ENCODE measurements around the gene TTC27.

Gene TTC27

DNA sequence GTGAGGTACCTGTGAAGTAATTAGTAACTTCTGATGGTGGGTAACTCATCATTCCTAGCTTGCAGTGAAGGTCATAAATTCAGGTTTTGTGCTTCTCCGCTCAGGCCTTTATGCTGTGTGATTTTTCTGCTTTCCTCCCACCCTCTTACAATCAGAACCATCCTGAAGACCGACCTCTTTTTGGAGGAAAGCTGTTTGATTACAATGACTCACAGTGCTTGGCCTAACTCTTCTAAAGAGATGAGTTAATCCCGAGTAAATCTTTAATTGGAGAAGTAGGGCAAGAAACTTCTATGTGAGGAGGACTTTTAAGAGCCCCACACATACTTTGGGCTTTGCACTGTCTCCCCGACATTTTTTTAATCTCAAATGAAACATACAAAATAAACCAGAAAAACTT lies 53.1 kb downstream of the TTC27 start:
- Histone ChIP-seq H3K14ac (ENCODE audit: low read length) (no peak overlapping the region), H3K9ac (ENCODE audit: low read depth, low read length, poor library complexity) (no peak overlapping the region), H3K9me3 (replicated peaks in 1 of 2; ENCODE audit: control insufficient read depth in 2 of 2, insufficient read depth in 1 of 2, low read depth in 1 of 2, low read length in 2 of 2) (no peaks in the 10 kb centered on the region), H4K8ac (ENCODE audit: low read depth, low read length) (no peak overlapping the region), H3K23ac (ENCODE audit: low read depth, low read length, poor library complexity) (no peak overlapping the region), H3K4me2 (ENCODE audit: insufficient read depth, low read length, poor library complexity, severe bottlenecking) (no peak overlapping the region), H2BK120ac (ENCODE audit: low read depth, low read length) (no peak overlapping the region), H3K27me3 (ENCODE audit: control insufficient read depth in 3 of 3, insufficient read depth in 3 of 3, low read depth in 1 of 3, low read length in 3 of 3) (no peaks in the 10 kb centered on the region), H3K36me3 (replicated peaks in 1 of 2; ENCODE audit: control insufficient read depth in 2 of 2, insufficient read depth in 2 of 2, low read length in 2 of 2) (no peaks in the 10 kb centered on the region), H3K4ac (ENCODE audit: low read length) (no peak overlapping the region), H3K18ac (ENCODE audit: low read length) (no peak overlapping the region), H3K4me3 (ENCODE audit: low read length in 2 of 2) (no peak overlapping the region), H2BK12ac (ENCODE audit: low read length) (no peak overlapping the region), H3K4me1 (ENCODE audit: control insufficient read depth in 2 of 2, insufficient read depth in 1 of 2, low read depth in 1 of 2, low read length in 2 of 2) (no peaks in the 10 kb centered on the region), H2AK5ac (ENCODE audit: low read depth, low read length) (no peak overlapping the region), H3K79me1 (ENCODE audit: low read depth, low read length) (no peaks in the 10 kb centered on the region), H2AFZ (ENCODE audit: low read length) (no peak overlapping the region), H2BK15ac (ENCODE audit: low read length) (no peak overlapping the region), H3K27ac (replicated peaks; ENCODE audit: low read length) (no peak overlapping the region), H4K91ac (ENCODE audit: low read depth, low read length, poor library complexity) (no peak overlapping the region), H2BK5ac (ENCODE audit: low read length) (no peak overlapping the region)
- no peak for DNase-seq (ENCODE audit: low spot score)
- WGBS, 2 donors (ENCODE audit: extremely low coverage in 2 of 2, insufficient read length in 2 of 2, insufficient replicate concordance in 1 of 2), result no CpG with 5 or more reads among the region's 4 CpGs

DNA sequence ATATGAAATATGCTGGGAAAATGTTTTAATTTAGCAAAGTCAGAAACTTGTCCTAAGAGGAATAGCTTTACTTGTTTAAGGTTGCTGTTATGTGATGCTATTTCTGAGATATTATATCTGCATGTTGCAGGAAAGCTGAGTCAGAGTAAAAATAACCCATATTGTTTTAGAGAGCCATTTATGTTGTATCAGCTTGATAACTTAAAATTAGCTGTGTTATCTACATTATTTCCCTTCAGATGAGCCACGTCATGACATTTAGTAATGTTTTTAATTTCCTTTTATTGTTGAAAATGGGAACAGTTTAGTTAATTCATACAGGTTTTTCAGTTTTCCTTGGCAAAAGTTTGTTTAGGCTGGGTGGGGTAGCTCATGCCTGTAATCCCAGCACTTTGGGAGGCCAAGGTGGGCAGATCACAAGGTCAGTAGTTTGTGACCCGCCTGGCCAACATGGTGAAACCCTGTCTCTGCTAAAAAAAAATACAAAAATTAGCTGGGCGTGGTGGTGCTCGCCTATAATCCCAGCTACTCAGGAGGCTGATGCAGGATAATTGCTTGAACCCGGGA lies 55.8 kb downstream of the TTC27 start:
- Histone ChIP-seq H2BK12ac (ENCODE audit: low read length) (no peak overlapping the region), H3K4ac (ENCODE audit: low read length) (no peak overlapping the region), H2BK5ac (ENCODE audit: low read length) (no peak overlapping the region), H3K18ac (ENCODE audit: low read length) (no peak overlapping the region), H3K27me3 (ENCODE audit: control insufficient read depth in 3 of 3, insufficient read depth in 3 of 3, low read depth in 1 of 3, low read length in 3 of 3) (no peaks in the 10 kb centered on the region), H3K36me3 (replicated peaks in 1 of 2; ENCODE audit: control insufficient read depth in 2 of 2, insufficient read depth in 2 of 2, low read length in 2 of 2) (no peaks in the 10 kb centered on the region), H3K9ac (ENCODE audit: low read depth, low read length, poor library complexity) (no peak overlapping the region), H4K8ac (ENCODE audit: low read depth, low read length) (no peak overlapping the region), H2BK120ac (ENCODE audit: low read depth, low read length) (no peak overlapping the region), H4K91ac (ENCODE audit: low read depth, low read length, poor library complexity) (no peak overlapping the region), H3K27ac (replicated peaks; ENCODE audit: low read length) (no peak overlapping the region), H2AK5ac (ENCODE audit: low read depth, low read length) (no peak overlapping the region), H3K4me1 (ENCODE audit: control insufficient read depth in 2 of 2, insufficient read depth in 1 of 2, low read depth in 1 of 2, low read length in 2 of 2) (no peaks in the 10 kb centered on the region), H3K9me3 (replicated peaks in 1 of 2; ENCODE audit: control insufficient read depth in 2 of 2, insufficient read depth in 1 of 2, low read depth in 1 of 2, low read length in 2 of 2) (no peaks in the 10 kb centered on the region), H3K23ac (ENCODE audit: low read depth, low read length, poor library complexity) (no peak overlapping the region), H3K79me1 (ENCODE audit: low read depth, low read length) (no peaks in the 10 kb centered on the region), H3K4me2 (ENCODE audit: insufficient read depth, low read length, poor library complexity, severe bottlenecking) (no peak overlapping the region), H3K14ac (ENCODE audit: low read length) (no peak overlapping the region), H2AFZ (ENCODE audit: low read length) (no peak overlapping the region), H2BK15ac (ENCODE audit: low read length) (no peak overlapping the region), H3K4me3 (ENCODE audit: low read length in 2 of 2) (no peak overlapping the region)
- DNase-seq (ENCODE audit: low spot score), result no peak
- no CpG with 5 or more reads among the region's 5 CpGs for WGBS, 2 donors (ENCODE audit: extremely low coverage in 2 of 2, insufficient read length in 2 of 2, insufficient replicate concordance in 1 of 2)

DNA sequence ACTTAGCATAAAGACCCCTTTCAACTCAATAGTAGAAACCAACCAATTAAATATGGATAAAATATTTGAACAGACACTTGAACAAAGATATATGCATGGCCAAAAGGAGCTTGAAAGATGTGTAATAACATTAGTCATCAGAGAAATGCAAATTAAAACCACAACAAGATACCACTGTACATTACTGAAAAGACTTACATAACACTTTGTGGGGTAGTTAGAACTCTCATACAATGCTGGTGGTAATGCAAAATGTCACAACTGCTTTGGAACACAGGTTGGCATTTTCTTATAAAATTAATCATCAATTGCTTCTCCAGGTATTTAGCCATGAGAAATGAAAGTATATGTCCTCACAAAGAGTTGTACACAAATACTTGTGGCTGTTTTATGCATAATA lies 60.7 kb downstream of the TTC27 start:
- H3K9ac ChIP-seq (ENCODE audit: low read depth, low read length, poor library complexity), result no peak overlapping the region
- H3K4ac ChIP-seq (ENCODE audit: low read length), result no peak overlapping the region
- H2BK5ac ChIP-seq (ENCODE audit: low read length), result no peak overlapping the region
- H2AFZ ChIP-seq (ENCODE audit: low read length), result no peak overlapping the region
- no peak for DNase-seq (ENCODE audit: low spot score)
- no peak overlapping the region for H3K4me2 ChIP-seq (ENCODE audit: insufficient read depth, low read length, poor library complexity, severe bottlenecking)
- H3K27me3 ChIP-seq (ENCODE audit: control insufficient read depth in 3 of 3, insufficient read depth in 3 of 3, low read depth in 1 of 3, low read length in 3 of 3), result no peaks in the 10 kb centered on the region
- H3K18ac ChIP-seq (ENCODE audit: low read length), result no peak overlapping the region
- H2BK15ac ChIP-seq (ENCODE audit: low read length), result no peak overlapping the region
- H3K27ac ChIP-seq (replicated peaks; ENCODE audit: low read length), result no peak overlapping the region
- no peaks in the 10 kb centered on the region for H3K79me1 ChIP-seq (ENCODE audit: low read depth, low read length)
- no peaks in the 10 kb centered on the region for H3K9me3 ChIP-seq (replicated peaks in 1 of 2; ENCODE audit: control insufficient read depth in 2 of 2, insufficient read depth in 1 of 2, low read depth in 1 of 2, low read length in 2 of 2)
- no peak overlapping the region for H3K23ac ChIP-seq (ENCODE audit: low read depth, low read length, poor library complexity)
- no peak overlapping the region for H3K4me3 ChIP-seq (ENCODE audit: low read length in 2 of 2)
- no peak overlapping the region for H4K8ac ChIP-seq (ENCODE audit: low read depth, low read length)
- no peak overlapping the region for H3K14ac ChIP-seq (ENCODE audit: low read length)
- H3K4me1 ChIP-seq (ENCODE audit: control insufficient read depth in 2 of 2, insufficient read depth in 1 of 2, low read depth in 1 of 2, low read length in 2 of 2), result no peaks in the 10 kb centered on the region
- H4K91ac ChIP-seq (ENCODE audit: low read depth, low read length, poor library complexity), result no peak overlapping the region
- H2BK12ac ChIP-seq (ENCODE audit: low read length), result no peak overlapping the region
- H2BK120ac ChIP-seq (ENCODE audit: low read depth, low read length), result no peak overlapping the region
- H2AK5ac ChIP-seq (ENCODE audit: low read depth, low read length), result no peak overlapping the region
- H3K36me3 ChIP-seq (replicated peaks in 1 of 2; ENCODE audit: control insufficient read depth in 2 of 2, insufficient read depth in 2 of 2, low read length in 2 of 2), result no peaks in the 10 kb centered on the region

DNA sequence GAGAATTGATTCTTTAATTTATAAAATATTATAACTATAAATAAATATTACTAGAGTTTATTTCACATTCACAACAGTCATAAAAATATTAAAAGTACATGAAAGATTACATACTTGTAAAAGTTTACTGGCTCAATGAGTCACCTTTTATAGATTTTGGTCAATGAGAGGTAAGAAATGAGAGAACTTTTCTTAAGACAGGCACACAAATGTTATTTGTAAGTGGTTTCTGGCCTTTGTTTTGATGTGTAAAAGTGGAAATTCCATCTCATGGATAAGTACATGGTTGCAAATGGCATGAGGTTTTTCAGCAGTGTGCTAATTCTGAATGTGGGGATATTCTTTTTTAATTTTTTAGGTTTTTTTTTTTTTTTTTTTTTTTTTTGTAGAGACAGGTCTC lies 63.8 kb downstream of the TTC27 start:
- H3K4me2 ChIP-seq (ENCODE audit: insufficient read depth, low read length, poor library complexity, severe bottlenecking), result no peak overlapping the region
- H3K18ac ChIP-seq (ENCODE audit: low read length), result no peak overlapping the region
- no peak for DNase-seq (ENCODE audit: low spot score)
- no peak overlapping the region for H4K8ac ChIP-seq (ENCODE audit: low read depth, low read length)
- no peak overlapping the region for H4K91ac ChIP-seq (ENCODE audit: low read depth, low read length, poor library complexity)
- H2BK5ac ChIP-seq (ENCODE audit: low read length), result no peak overlapping the region
- H2BK12ac ChIP-seq (ENCODE audit: low read length), result no peak overlapping the region
- no peaks in the 10 kb centered on the region for H3K79me1 ChIP-seq (ENCODE audit: low read depth, low read length)
- no peaks in the 10 kb centered on the region for H3K36me3 ChIP-seq (replicated peaks in 1 of 2; ENCODE audit: control insufficient read depth in 2 of 2, insufficient read depth in 2 of 2, low read length in 2 of 2)
- no peak overlapping the region for H2AK5ac ChIP-seq (ENCODE audit: low read depth, low read length)
- no peaks in the 10 kb centered on the region for H3K27me3 ChIP-seq (ENCODE audit: control insufficient read depth in 3 of 3, insufficient read depth in 3 of 3, low read depth in 1 of 3, low read length in 3 of 3)
- no peak overlapping the region for H3K4me3 ChIP-seq (ENCODE audit: low read length in 2 of 2)
- no peak overlapping the region for H3K4ac ChIP-seq (ENCODE audit: low read length)
- no peak overlapping the region for H3K9ac ChIP-seq (ENCODE audit: low read depth, low read length, poor library complexity)
- no peak overlapping the region for H2BK120ac ChIP-seq (ENCODE audit: low read depth, low read length)
- no peaks in the 10 kb centered on the region for H3K9me3 ChIP-seq (replicated peaks in 1 of 2; ENCODE audit: control insufficient read depth in 2 of 2, insufficient read depth in 1 of 2, low read depth in 1 of 2, low read length in 2 of 2)
- no peak overlapping the region for H3K23ac ChIP-seq (ENCODE audit: low read depth, low read length, poor library complexity)
- no peak overlapping the region for H2AFZ ChIP-seq (ENCODE audit: low read length)
- no peak overlapping the region for H3K27ac ChIP-seq (replicated peaks; ENCODE audit: low read length)
- H3K14ac ChIP-seq (ENCODE audit: low read length), result no peak overlapping the region
- H2BK15ac ChIP-seq (ENCODE audit: low read length), result no peak overlapping the region
- no peaks in the 10 kb centered on the region for H3K4me1 ChIP-seq (ENCODE audit: control insufficient read depth in 2 of 2, insufficient read depth in 1 of 2, low read depth in 1 of 2, low read length in 2 of 2)
